Breast epithelium (tissue), 3 donors: Measurements from ENCODE around the gene ATP6V1B1.

Source experiments
- CTCF ChIP-seq, 3 donors: fragments of 450-650 bp; IDR thresholded peaks; one replicate each; pipeline ENCODE4 v1.5.1; 2016 to 2017; ENCODE audit warnings: antibody characterized with exemption in 3 of 3, mild to moderate bottlenecking in 3 of 3, moderate library complexity in 3 of 3
- POLR2AphosphoS5 ChIP-seq, 3 donors: sonication (generic); formaldehyde crosslinking; IDR thresholded peaks; one replicate each; pipeline ENCODE4 v1.6.1; 2017; ENCODE audit warnings: antibody characterized with exemption in 3 of 3

GRCh38 chr2:70994009-70994698 is 58.5 kb downstream of the ATP6V1B1 start:
- no peak for TF ChIP-seq CTCF (IDR thresholded peaks at IDR 0.05)
- TF ChIP-seq POLR2AphosphoS5 (IDR thresholded peaks at IDR 0.05), result no peak
